Stimulated activated CD8-positive, alpha-beta memory T cell treated with anti-CD3 and anti-CD28 coated beads, Interleukin-2, amount 100 ng/mL, for 48 hours (primary cell): Measurements from ENCODE around the gene ELOVL2.
"Not testable (repeated sequence)": the region's sequence is repeated elsewhere in the genome, so short reads cannot be mapped to it uniquely, and the experiment has no call there.

Experiments
- DNase-seq, 2 donors: peaks; one replicate each; pipeline ENCODE4 v3.0.0-alpha.2; 2020; ENCODE audit warnings: low read depth in 2 of 2

Gene ELOVL2

GRCh38 chr6:11021714-11022113, 22.4 kb downstream of the ELOVL2 start:
- no peak for DNase-seq

DNA sequence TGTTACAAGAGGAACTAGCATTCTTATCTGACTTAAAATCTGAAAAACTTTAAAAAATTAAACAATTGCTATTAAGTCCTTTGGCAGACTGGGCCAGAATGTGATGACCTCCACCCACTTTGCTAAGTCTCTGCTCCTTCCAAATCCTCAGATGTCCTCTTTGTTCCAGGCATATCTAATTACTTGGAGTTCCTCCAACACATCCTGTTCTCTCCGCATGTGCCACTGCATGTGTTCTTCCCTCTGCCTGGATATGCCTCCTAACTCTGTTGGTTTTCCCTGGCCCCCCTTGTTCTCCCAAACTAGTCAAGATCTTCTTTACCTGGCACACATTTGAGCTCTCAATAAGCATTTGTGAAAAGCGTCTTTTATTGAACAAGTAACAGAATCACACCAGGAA, 23.1 kb downstream of the ELOVL2 start:
- no peak for DNase-seq

DNA sequence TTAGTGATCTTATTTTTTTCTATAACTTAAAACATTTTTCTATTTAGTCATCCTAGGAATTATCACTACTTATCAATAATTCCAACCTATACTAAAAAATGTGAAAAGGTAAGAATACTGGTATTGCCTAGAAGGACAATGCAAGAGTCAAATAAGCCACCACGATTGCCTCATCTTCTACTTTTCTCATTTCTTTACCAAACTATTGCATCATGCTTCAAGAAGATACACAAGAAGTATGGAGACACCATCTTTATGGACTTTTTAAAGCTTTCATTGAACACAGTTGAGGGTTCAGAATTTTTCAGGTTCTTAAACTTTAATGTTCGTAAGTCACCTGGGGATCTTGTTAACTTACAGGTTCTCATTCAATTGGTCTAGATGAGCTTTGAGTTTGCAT, 25.9 kb downstream of the ELOVL2 start:
- no peak for DNase-seq

DNA sequence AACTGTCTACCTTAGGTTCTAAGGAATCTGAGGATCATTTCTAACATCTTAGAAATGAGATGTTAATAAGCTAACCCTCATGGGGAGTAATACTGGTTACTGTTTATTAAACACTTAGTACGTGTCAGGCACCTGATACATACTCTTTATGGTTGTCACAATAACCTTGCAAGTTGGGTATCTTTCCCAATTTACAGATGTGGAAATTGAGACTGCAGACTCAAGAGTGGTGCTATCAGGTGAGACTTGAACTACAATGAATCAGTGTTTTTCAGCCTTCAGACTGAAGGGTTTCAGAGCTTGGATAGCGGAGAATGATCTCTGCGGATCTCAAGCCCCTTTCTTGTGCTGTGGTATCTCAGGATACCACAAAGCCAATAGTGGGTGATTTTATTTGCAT, 27.0 kb downstream of the ELOVL2 start:
- no peak for DNase-seq

- no peak for DNase-seq
These were observed 27.7 kb downstream of the ELOVL2 start for GRCh38 chr6:11016452-11016851.

DNA sequence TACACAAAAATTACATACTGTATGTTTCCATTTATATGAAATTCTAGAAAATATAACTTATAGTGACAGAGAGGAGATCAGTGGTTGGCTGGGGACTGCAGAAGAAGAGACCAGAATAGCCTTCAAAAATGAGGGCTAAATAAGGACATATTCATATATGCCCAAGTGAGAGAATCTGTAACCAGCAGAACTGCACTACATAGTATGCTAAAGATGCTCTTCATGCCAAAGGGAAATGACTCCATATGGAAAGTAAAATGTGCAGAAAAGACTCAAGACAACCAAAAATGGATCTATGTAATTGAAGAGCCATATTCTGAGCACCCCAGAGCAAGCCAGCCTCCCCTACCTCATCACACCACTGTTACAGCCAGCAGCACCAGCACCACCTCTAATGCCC, 29.0 kb downstream of the ELOVL2 start:
- DNase-seq, result no peak

DNA sequence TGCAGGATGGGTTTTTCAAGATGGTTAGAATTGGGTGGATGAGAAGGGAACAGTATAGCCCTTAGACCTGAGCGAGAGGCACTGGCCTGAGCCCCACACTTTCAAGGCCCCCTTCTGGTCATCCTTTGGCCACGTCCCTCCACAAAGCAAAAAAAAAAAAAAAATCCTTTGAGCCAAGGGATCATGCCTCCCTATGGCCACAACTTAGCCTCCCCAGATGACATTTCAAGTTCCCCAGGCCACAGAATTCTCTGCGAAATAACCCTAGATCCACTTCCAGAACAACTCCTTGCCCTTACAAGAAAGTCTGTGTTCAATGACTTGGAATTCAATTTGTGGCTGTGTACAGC, 30.4 kb downstream of the ELOVL2 start:
- no peak for DNase-seq

GRCh38 chr6:11012976-11013720, 31.0 kb downstream of the ELOVL2 start:
- no peak for DNase-seq

DNA sequence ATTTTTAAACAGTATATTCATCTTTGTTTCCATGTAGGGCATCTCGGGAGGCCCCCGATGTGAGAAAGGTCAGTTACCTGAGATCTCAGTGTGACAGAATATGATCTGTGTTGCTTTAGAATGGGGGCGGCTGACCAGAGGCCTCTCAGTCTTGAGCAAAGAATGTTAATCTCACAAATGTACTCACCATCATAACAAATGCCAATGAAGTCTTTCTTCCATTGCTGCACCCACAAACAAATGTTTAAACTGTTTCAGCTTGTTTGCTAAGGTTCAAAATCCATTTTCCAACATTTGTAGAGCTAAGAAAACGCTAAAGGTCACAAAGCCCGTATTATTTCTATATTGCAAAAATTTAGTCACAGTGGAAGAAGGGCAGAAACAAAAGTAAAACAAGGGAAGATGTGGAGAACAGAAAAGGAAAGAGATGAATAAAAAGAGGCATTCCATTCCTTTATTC, 31.8 kb downstream of the ELOVL2 start:
- DNase-seq, result no peak

- no peak for DNase-seq
These were observed 32.3 kb downstream of the ELOVL2 start for GRCh38 chr6:11011787-11012234.

DNA sequence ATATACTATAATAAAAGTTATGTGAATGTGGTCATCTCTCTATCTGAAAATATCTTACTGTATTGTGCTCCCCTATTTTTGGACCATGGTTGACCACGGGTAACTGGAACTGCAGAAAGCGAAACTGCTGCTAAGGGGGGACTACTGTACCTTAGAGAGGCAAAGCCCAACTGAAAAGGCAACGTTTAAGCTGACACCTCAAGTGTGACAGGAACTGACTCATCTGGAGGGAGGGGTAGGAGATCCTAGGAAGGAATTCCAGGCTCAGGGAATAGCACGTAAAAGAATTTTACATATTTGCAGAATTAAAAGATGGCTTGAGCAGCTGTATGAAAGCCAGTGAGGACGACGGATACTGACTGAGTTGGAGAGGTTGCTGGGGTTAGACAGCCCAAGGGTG, 34.8 kb downstream of the ELOVL2 start:
- no peak for DNase-seq

DNA sequence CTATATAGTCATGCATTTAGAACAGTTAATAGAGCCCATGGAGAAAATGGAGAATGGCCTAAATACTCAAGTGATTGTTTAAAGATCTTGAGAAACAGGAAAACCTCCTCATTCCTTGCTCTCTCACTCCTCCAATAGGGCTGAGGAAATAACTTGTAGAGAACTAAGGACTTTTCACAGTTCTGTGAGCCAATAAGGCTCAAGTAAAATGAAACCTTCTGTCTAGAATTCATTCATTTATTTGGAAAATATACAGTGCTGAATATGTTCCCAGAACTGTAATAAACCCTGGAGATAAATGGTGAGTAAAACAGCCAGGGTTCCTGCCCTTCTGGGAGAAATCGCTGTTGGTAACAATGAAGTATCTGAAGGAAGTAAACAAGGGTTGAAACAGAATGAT, 35.3 kb downstream of the ELOVL2 start:
- DNase-seq, result no peak

GRCh38 chr6:11007715-11008608, 36.1 kb downstream of the ELOVL2 start:
- DNase-seq, result no peak

DNA sequence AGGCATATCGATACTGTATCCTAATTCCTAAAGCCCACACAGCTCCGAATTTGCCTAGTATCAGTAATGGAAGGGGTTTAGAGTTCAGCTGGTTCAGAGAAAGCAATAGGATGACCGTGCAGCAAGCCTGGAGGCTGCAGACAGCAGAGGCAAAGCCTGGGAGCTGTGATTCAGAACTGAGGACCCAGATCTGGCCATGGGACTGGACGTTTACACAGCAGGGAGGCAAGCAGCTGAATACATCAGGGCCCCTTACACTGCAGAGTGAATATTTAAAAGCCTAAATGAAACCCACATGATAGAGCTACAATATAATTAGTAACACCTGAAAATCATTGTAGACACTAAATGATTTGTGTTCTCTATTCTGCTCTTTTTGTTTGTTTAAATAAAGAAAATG, 38.0 kb downstream of the ELOVL2 start:
- DNase-seq, result no peak

GRCh38 chr6:11003297-11003696, 40.8 kb downstream of the ELOVL2 start:
- not testable (repeated sequence) for DNase-seq

DNA sequence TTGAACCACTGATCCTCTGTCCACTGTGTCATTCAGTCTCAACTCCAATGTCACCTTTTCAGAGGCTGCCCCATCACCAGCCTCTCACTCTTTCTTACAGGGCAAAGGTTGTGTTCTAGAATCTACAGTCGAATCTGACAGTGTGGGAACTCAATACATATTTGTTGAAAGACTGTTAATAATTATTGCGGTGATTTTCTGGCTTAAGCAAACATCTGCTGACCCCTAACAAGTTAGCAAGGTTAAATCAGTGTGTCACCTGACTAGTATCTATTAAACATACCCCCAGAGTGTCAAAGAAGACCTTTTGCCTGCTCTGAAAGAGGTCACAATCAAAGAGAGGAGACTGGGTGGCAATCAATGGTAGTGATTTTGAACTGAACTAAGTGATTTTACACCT, 41.9 kb downstream of the ELOVL2 start:
- no peak for DNase-seq

DNA sequence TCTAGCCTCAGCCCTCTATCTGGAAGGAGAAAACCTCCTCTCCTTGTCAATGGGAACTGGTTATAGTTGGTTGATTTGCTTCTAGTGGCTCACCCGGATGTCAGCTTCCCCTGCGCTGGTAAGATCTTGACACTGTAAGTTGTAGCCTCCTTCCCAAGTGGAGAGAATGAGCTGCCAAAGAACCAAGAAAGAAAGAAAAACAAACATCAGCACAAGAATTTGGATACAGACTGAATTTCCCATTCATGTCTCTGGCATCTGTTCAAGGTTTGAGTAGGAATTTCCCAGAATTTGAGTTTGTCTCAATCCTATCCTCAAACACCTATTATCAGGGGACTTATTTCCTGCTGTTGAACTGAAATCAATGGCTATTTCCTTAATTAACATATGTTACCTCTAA, 44.1 kb downstream of the ELOVL2 start:
- no peak for DNase-seq

GRCh38 chr6:10995114-10995707, 48.9 kb downstream of the ELOVL2 start:
- no peak for DNase-seq

GRCh38 chr6:10993896-10994295, 50.2 kb downstream of the ELOVL2 start:
- no peak for DNase-seq

GRCh38 chr6:10991115-10991514, 53.0 kb downstream of the ELOVL2 start:
- no peak for DNase-seq

- DNase-seq, result no peak
These were observed 54.5 kb downstream of the ELOVL2 start for GRCh38 chr6:10989587-10989986.

DNA sequence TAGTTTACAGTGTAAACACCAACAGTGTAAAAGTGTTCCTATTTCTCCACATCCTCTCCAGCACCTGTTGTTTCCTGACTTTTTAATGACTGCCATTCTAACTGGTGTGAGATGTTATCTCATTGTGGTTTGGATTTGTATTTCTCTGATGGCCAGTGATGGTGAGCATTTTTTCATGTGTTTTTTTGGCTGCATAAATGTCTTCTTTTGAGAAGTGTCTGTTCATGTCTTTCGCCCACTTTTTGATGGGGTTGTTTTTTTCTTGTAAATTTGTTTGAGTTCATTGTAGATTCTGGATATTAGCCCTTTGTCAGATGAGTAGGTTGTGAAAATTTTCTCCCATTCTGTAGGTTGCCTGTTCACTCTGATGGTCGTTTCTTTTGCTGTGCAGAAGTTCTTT, 59.1 kb downstream of the ELOVL2 start:
- not testable (repeated sequence) for DNase-seq

DNA sequence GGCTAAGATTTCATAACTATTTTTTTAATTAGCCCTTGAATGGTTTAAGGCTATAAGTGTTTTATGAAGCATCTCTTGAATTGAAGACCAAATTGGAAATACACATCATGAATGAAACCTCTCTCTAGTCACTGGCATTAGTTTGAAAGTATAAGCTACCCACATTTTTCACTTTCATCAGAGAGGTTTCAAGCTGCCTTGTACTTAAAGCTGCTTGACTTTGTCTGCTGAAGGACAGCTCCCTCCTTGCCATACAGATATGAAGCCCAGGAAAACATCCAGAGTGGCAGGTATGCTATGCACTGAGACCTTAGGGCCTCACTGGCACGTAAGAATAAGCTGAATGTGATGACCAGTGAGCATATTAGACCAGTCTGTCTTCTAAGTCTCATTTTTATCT, 62.7 kb downstream of the ELOVL2 start:
- DNase-seq, result no peak
